IMR-90 (cell line): Measurements from ENCODE around the gene UTP14C. TPM values are rescaled to one million over a fixed set of nuclear protein-coding genes. Genes with fewer than 3 reads are reported as not detected.

Source experiments
- ATAC-seq: fragments of 200-7000 bp; cut with Tn5 transposase; 2 replicates; pipeline ENCODE4 v1.9.1; 2020; ENCODE audit warnings: low read depth, mild to moderate bottlenecking, moderate library complexity
- BruUV-seq: library from RNA; stranded (reverse); fragments of 400-500 nt; replicated peaks from 2 replicates; lab custom pipeline; 2021; lab: Mats Ljungman, UMichigan
- CTCF ChIA-PET: fragments of 300-600 bp; formaldehyde crosslinking; extraction: SDS; loops from one replicate; lab custom pipeline; 2021; ENCODE audit warnings: antibody characterized with exemption; lab: Yijun Ruan, JAX
- POLR2A ChIA-PET: fragments of 300-600 bp; sonication (Branson Sonifier 250); formaldehyde crosslinking; loops from one replicate; lab custom pipeline; 2022; ENCODE audit warnings: antibody characterized with exemption; ENCODE audit not compliant: unreplicated experiment; lab: Charles Lee
- DNase-seq: peaks from one replicate; pipeline ENCODE4 v3.0.0; 2013
- H2AFZ ChIP-seq: replicated peaks from 2 replicates; pipeline ENCODE3; 2013; ENCODE audit warnings: low read length, mild to moderate bottlenecking; ENCODE audit not compliant: poor library complexity
- H2AK5ac ChIP-seq: 2 replicates; pipeline ENCODE4 v1.6.1; 2013; ENCODE audit warnings: low read depth, low read length, inconsistent platforms
- H2AK9ac ChIP-seq: replicated peaks from 2 replicates; pipeline ENCODE3; 2013; ENCODE audit warnings: mild to moderate bottlenecking, low read depth, low read length, moderate library complexity; ENCODE audit not compliant: poor library complexity
- H2BK120ac ChIP-seq: 2 replicates; pipeline ENCODE4 v1.6.1; 2013; ENCODE audit warnings: low read depth, low read length, inconsistent platforms
- H2BK15ac ChIP-seq: 3 replicates; pipeline ENCODE4 v1.6.1; 2013; ENCODE audit warnings: low read depth, low read length, inconsistent platforms
- H2BK20ac ChIP-seq: 2 replicates; pipeline ENCODE4 v1.6.1; 2013; ENCODE audit warnings: low read depth, mild to moderate bottlenecking, inconsistent platforms, low read length, moderate library complexity
- H2BK5ac ChIP-seq: 2 replicates; pipeline ENCODE4 v1.6.1; 2013; ENCODE audit warnings: mild to moderate bottlenecking, low read depth, low read length, inconsistent platforms; ENCODE audit not compliant: poor library complexity, severe bottlenecking
- H3K14ac ChIP-seq: replicated peaks from 2 replicates; pipeline ENCODE4 v1.6.1; 2013; ENCODE audit warnings: low read depth, low read length, inconsistent platforms
- H3K18ac ChIP-seq: 2 replicates; pipeline ENCODE4 v1.6.1; 2013; ENCODE audit warnings: low read depth, low read length, control low read depth
- H3K23ac ChIP-seq: 2 replicates; pipeline ENCODE4 v1.6.1; 2013; ENCODE audit warnings: low read depth, low read length, inconsistent platforms
- H3K27ac ChIP-seq: 2 replicates; pipeline ENCODE4 v1.5.1; 2013; ENCODE audit warnings: mild to moderate bottlenecking, control low read depth, low read length; ENCODE audit not compliant: insufficient read depth
- H3K27me3 ChIP-seq: 2 replicates; pipeline ENCODE4 v1.6.1; 2013; ENCODE audit warnings: low read length; ENCODE audit not compliant: control insufficient read depth, insufficient read depth
- H3K36me3 ChIP-seq: 2 replicates; pipeline ENCODE4 v1.6.1; 2013; ENCODE audit warnings: low read length, mixed read lengths; ENCODE audit not compliant: control insufficient read depth, insufficient read depth
- H3K4ac ChIP-seq: 2 replicates; pipeline ENCODE4 v1.6.1; 2013; ENCODE audit warnings: low read depth, low read length, inconsistent platforms
- H3K4me1 ChIP-seq: 2 replicates; pipeline ENCODE4 v1.6.1; 2013; ENCODE audit warnings: low read length, mixed read lengths; ENCODE audit not compliant: control insufficient read depth, insufficient read depth
- H3K4me2 ChIP-seq: 2 replicates; pipeline ENCODE4 v1.6.1; 2013; ENCODE audit warnings: low read depth, mild to moderate bottlenecking, control low read depth, low read length, moderate library complexity
- H3K4me3 ChIP-seq: 2 replicates; pipeline ENCODE4 v1.5.1; 2013; ENCODE audit warnings: low read depth, mild to moderate bottlenecking, control low read depth, low read length, moderate library complexity; ENCODE audit not compliant: insufficient read depth
- H3K56ac ChIP-seq: 2 replicates; pipeline ENCODE4 v1.6.1; 2013; ENCODE audit warnings: low read length, inconsistent platforms; ENCODE audit not compliant: insufficient read depth; ENCODE audit errors: extremely low read depth
- H3K79me1 ChIP-seq, 2 experiments: 2 replicates each; pipeline ENCODE4 v1.6.1; 2013; ENCODE audit warnings: low read length in 2 of 2, inconsistent platforms in 1 of 2, low read depth in 1 of 2
- H3K9ac ChIP-seq: 2 replicates; pipeline ENCODE4 v1.6.1; 2013; ENCODE audit warnings: low read depth, low read length, control low read depth
- H3K9me1 ChIP-seq: 2 replicates; pipeline ENCODE4 v1.6.1; 2013; ENCODE audit warnings: low read length, inconsistent platforms; ENCODE audit not compliant: insufficient read depth
- H3K9me3 ChIP-seq: 2 replicates; pipeline ENCODE4 v1.6.1; 2013; ENCODE audit warnings: low read length; ENCODE audit not compliant: control insufficient read depth, insufficient read depth
- H4K20me1 ChIP-seq: 2 replicates; pipeline ENCODE4 v1.6.1; 2013; ENCODE audit warnings: low read length, inconsistent platforms; ENCODE audit not compliant: insufficient read depth
- H4K5ac ChIP-seq: 2 replicates; pipeline ENCODE4 v1.6.1; 2013; ENCODE audit warnings: mild to moderate bottlenecking, low read depth, low read length, control low read depth
- H4K8ac ChIP-seq, 2 experiments: 2 replicates each; pipeline ENCODE4 v1.6.1; 2013; ENCODE audit warnings: low read depth in 2 of 2, low read length in 2 of 2, control low read depth in 1 of 2, inconsistent platforms in 1 of 2
- H4K91ac ChIP-seq: 2 replicates; pipeline ENCODE4 v1.6.1; 2013; ENCODE audit warnings: low read depth, low read length, inconsistent platforms; ENCODE audit not compliant: insufficient read depth
- CEBPB ChIP-seq: IDR thresholded peaks from 2 replicates; pipeline ENCODE4 v1.6.1; 2012; ENCODE audit warnings: low read depth, low read length, improper control_type of control experiment
- FOS ChIP-seq: fragments of 150-350 bp; IDR thresholded peaks from 2 replicates; pipeline ENCODE4 v1.6.1; 2016; ENCODE audit warnings: low read depth, low read length
- MAFK ChIP-seq: IDR thresholded peaks from 2 replicates; pipeline ENCODE4 v1.6.1; 2012; ENCODE audit warnings: low read depth, low read length, improper control_type of control experiment
- MAZ ChIP-seq: IDR thresholded peaks from 2 replicates; pipeline ENCODE4 v1.6.1; 2012; ENCODE audit warnings: low read depth, mild to moderate bottlenecking, low read length, improper control_type of control experiment, moderate library complexity, borderline replicate concordance
- MXI1 ChIP-seq: IDR thresholded peaks from 2 replicates; pipeline ENCODE4 v1.6.1; 2012; ENCODE audit warnings: low read depth, mild to moderate bottlenecking, low read length, moderate library complexity, borderline replicate concordance
- NFE2L2 ChIP-seq: fragments of 150-350 bp; IDR thresholded peaks from 2 replicates; pipeline ENCODE4 v1.6.1; 2016; ENCODE audit warnings: low read depth, mild to moderate bottlenecking, low read length
- POLR2A ChIP-seq: IDR thresholded peaks from 2 replicates; pipeline ENCODE4 v1.6.1; 2012; ENCODE audit warnings: mild to moderate bottlenecking, low read depth, low read length
- RAD21 ChIP-seq: IDR thresholded peaks from 2 replicates; pipeline ENCODE4 v1.6.1; 2012; ENCODE audit warnings: low read length, improper control_type of control experiment
- SMC3 ChIP-seq: fragments of 150-350 bp; IDR thresholded peaks from 2 replicates; pipeline ENCODE4 v1.6.1; 2016; ENCODE audit warnings: low read depth, mild to moderate bottlenecking, antibody characterized with exemption, low read length, moderate library complexity
- WGBS, 2 experiments: methylation state at CpG; one replicate each; pipeline versions ENCODE4 v1.1.5 to v1.1.7; 2013; ENCODE audit warnings: missing lambda C conversion rate in 2 of 2; ENCODE audit not compliant: insufficient read length in 1 of 2; ENCODE audit errors: extremely low coverage in 2 of 2; 5-methylcytosine and 5-hydroxymethylcytosine counted together
- dilution Hi-C: fragments of 300-500 bp; cut with HindIII; formaldehyde crosslinking; loops from one replicate; pipeline ENCODE4 v1.14.3; 2018; ENCODE audit warnings: low sequenced_read_pairs; ENCODE audit not compliant: unreplicated experiment
- in situ Hi-C: fragments of 300-500 bp; cut with MboI; formaldehyde crosslinking; loops from 3 replicates; pipeline ENCODE4 v1.14.3; 2019; ENCODE audit warnings: low sequenced_read_pairs, inconsistent platforms, mixed read lengths
- intact Hi-C: fragments of 100-400 bp; cut with micrococcal nuclease; formaldehyde crosslinking; loops from 2 replicates; pipeline ENCODE4 v1.10.0; 2022
- polyA plus RNA-seq, 3 experiments: library from polyadenylated mRNA; depleted of rRNA; stranded (reverse); fragments of >200 nt; gene quantifications; 2 replicates each; pipeline ENCODE4 v1.2.3, GENCODE V29; 2012; ENCODE audit warnings: low replicate concordance in 1 of 3
- total RNA-seq: library from RNA; depleted of rRNA; stranded (reverse); fragments of >200 nt; gene quantifications from 2 replicates; pipeline ENCODE4 v1.2.3, GENCODE V29; 2012
- TF ChIP-seq, protein P1 (sequence below): fragments of 150-350 bp; IDR thresholded peaks from 2 replicates; pipeline ENCODE4 v1.6.1; 2016; ENCODE audit warnings: low read depth, mild to moderate bottlenecking, low read length, moderate library complexity, borderline replicate concordance
- TF ChIP-seq, protein P2 (sequence below): fragments of 150-350 bp; IDR thresholded peaks from 2 replicates; pipeline ENCODE4 v1.6.1; 2017; ENCODE audit warnings: mild to moderate bottlenecking, antibody characterized with exemption, low read length, low read depth
- TF ChIP-seq, protein P3 (sequence below): conservative IDR thresholded peaks from 2 replicates; pipeline ENCODE4 v1.5.1; 2012; ENCODE audit warnings: mild to moderate bottlenecking, low read depth, low read length, improper control_type of control experiment

Gene UTP14C
- total and polyA plus RNA-seq, 2 of the 4 experiments (the other 2 are of a cell fraction) = 8.2 to 12.5 TPM

DNA sequence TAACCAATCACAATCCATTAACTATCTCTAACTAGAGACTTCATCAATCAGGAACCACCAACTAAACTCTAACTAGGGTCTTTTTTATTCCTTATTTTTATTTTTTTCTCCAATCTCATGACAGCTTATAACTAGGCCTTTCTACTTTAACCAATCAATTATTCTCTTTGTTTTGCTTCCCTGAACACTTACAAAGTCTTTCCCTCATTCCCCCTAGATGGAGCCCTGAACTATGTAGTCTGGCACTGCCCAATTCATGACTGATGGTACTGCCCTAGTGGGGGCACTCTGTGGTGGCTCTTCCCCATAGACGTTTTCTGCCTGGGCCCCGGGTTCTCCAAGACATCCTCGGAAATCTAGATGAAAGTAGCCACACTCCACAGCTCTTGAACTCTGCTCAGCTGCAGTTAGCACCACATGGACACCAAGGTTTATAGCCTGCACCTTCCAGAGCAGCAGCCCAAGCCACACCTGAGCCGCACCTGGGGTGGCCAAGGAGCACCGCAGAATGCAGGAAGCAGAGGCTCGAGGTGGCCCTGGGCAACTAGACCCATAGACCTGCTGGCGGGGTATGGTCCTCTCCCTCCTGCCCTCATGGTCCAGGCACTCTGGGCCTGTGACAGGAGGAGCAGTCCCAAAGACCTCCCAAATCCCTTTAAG lies 19.9 kb upstream of the UTP14C start (continued):
- no peak for TF ChIP-seq FOS
- no peak for TF ChIP-seq MAFK
- TF ChIP-seq, protein P1, sequence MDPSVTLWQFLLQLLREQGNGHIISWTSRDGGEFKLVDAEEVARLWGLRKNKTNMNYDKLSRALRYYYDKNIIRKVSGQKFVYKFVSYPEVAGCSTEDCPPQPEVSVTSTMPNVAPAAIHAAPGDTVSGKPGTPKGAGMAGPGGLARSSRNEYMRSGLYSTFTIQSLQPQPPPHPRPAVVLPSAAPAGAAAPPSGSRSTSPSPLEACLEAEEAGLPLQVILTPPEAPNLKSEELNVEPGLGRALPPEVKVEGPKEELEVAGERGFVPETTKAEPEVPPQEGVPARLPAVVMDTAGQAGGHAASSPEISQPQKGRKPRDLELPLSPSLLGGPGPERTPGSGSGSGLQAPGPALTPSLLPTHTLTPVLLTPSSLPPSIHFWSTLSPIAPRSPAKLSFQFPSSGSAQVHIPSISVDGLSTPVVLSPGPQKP = no peak

DNA sequence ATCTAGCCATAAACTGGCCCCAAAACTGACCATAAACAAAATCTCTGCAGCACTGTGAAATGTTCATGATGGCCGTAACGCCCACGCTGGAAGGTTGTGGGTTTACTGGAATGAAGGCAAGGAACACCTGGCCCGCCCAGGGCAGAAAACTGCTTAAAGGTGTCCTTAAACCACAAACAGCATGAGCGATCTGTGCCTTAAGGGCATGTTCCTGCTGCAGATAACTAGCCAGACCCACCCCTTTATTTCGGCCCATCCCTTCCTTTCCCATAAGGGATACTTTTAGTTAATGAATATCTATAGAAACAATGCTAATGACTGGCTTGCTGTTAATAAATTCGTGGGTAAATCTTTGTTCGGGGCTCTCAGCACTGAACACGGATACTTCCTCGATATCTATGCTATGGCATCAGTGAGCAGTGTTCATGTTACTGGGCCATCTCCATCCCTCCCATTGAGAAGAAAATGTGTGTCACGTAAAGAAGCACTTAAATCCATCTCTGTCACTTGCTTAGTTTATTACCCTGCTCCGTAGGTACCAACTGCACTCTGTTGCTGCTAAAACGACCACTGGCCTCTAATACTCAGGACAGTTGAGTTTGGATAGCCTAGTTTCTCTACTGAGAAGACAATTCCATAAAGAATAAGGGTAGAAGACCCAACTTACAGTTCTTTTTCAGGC lies 18.5 kb upstream of the UTP14C start:
- Histone ChIP-seq H3K14ac (no peak overlapping the region), H4K20me1 (peaks cover 4% of the 10 kb centered on the region; the same call in 1 of the 2 replicates), H3K36me3 (no peaks in the 10 kb centered on the region), H3K4me2 (no peak overlapping the region), H3K79me1 (no peaks in the 10 kb centered on the region; a peak in 1 of 4 replicates), H2AFZ (no peak overlapping the region), H2BK120ac (no peak overlapping the region), H2BK5ac (no peak overlapping the region), H3K56ac (no peak overlapping the region), H2AK5ac (no peak overlapping the region), H2AK9ac (no peak overlapping the region), H2BK15ac (no peak overlapping the region), H3K4me1 (no peaks in the 10 kb centered on the region), H3K9ac (no peak overlapping the region), H3K27ac (no peak overlapping the region), H4K8ac (no peak overlapping the region), H4K5ac (no peak overlapping the region), H2BK20ac (no peak overlapping the region), H3K23ac (no peak overlapping the region), H3K9me1 (peaks cover 2% of the 10 kb centered on the region; the same call in 1 of the 2 replicates), H4K91ac (no peak overlapping the region), H3K4ac (no peak overlapping the region), H3K4me3 (no peak overlapping the region), H3K18ac (no peak overlapping the region), H3K27me3 (peaks cover 14% of the 10 kb centered on the region), H3K9me3 (no peaks in the 10 kb centered on the region)
- in situ Hi-C loops (loop anchor here (25.0 kb wide), 1 partner anchor 456 kb away; the partner anchor contains the start of genes CKAP2 and VPS36), intact Hi-C loops (no loop called here), dilution Hi-C loops (no loop called here)
- BruUV-seq = no TSS peak
- ATAC-seq (no peak), DNase-seq (no peak)
- 80% methylated on average over 1 of the region's 13 CpGs; no CpG with 5 or more reads in 1 of the 2 experiments for WGBS, 2 experiments
- ChIA-PET POLR2A (no interaction called here), CTCF (no interaction called here)
- no peak for TF ChIP-seq NFE2L2
- TF ChIP-seq POLR2A = no peak
- no peak for TF ChIP-seq FOS
- TF ChIP-seq, protein P2, sequence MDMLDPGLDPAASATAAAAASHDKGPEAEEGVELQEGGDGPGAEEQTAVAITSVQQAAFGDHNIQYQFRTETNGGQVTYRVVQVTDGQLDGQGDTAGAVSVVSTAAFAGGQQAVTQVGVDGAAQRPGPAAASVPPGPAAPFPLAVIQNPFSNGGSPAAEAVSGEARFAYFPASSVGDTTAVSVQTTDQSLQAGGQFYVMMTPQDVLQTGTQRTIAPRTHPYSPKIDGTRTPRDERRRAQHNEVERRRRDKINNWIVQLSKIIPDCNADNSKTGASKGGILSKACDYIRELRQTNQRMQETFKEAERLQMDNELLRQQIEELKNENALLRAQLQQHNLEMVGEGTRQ = no peak
- TF ChIP-seq MAFK = no peak
- no peak for TF ChIP-seq CEBPB
- TF ChIP-seq SMC3 = no peak
- TF ChIP-seq RAD21 = no peak
- TF ChIP-seq MXI1 = no peak
- TF ChIP-seq, protein P3, sequence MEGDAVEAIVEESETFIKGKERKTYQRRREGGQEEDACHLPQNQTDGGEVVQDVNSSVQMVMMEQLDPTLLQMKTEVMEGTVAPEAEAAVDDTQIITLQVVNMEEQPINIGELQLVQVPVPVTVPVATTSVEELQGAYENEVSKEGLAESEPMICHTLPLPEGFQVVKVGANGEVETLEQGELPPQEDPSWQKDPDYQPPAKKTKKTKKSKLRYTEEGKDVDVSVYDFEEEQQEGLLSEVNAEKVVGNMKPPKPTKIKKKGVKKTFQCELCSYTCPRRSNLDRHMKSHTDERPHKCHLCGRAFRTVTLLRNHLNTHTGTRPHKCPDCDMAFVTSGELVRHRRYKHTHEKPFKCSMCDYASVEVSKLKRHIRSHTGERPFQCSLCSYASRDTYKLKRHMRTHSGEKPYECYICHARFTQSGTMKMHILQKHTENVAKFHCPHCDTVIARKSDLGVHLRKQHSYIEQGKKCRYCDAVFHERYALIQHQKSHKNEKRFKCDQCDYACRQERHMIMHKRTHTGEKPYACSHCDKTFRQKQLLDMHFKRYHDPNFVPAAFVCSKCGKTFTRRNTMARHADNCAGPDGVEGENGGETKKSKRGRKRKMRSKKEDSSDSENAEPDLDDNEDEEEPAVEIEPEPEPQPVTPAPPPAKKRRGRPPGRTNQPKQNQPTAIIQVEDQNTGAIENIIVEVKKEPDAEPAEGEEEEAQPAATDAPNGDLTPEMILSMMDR = no peak
- no peak for TF ChIP-seq MAZ
